Uterine smooth muscle cell (primary cell): ENCODE data around the gene DUS2. TPM values are rescaled to one million over a fixed set of nuclear protein-coding genes. Genes with fewer than 3 reads are reported as not detected.

Experiments
- total RNA-seq: library from RNA; depleted of rRNA; stranded (reverse); fragments of >200 nt; gene quantifications from 2 replicates; pipeline ENCODE4 v1.2.3, GENCODE V29; 2014

The DUS2 gene
- total RNA-seq = 17.7 and 29.8 TPM in 2 replicates

GRCh38 chr16:68022728-68023537, at the start of gene DUS2, which contains the start of gene DDX28:
DUS2 (plus strand) TSS chr16:68023284; CDS start chr16:68038024, 14,740 bp downstream.
DDX28 (minus strand) TSS chr16:68023232; CDS start chr16:68023202, 30 bp downstream.

GRCh38 chr16:67979955-67980678, 43.0 kb upstream of the DUS2 start, which contains the start of gene DPEP3:
DPEP3 (minus strand) TSS chr16:67980499; CDS start chr16:67980380, 119 bp downstream.

GRCh38 chr16:67998779-67999688, 24.1 kb upstream of the DUS2 start, which contains the start of gene DPEP2:
DPEP2 (minus strand) TSS chr16:67999484; CDS start chr16:67993212, 6,272 bp downstream.

GRCh38 chr16:68015681-68016080, 7.4 kb upstream of the DUS2 start, which contains the start of gene DPEP2NB:
DPEP2NB (minus strand) TSS chr16:68015911; CDS start chr16:68015770, 141 bp downstream.

GRCh38 chr16:68085259-68086071, 62.4 kb downstream of the DUS2 start, which contains the start of gene NFATC3:
NFATC3 (plus strand) TSS chr16:68085370; CDS start chr16:68085682, 312 bp downstream.

Other genes starting within 250 kb of the DUS2 start
- gene RANBP10, start 216.7 kb upstream of the DUS2 start, total RNA-seq = 3.8 and 3.9 TPM in 2 replicates
- 0.50 and 0.89 TPM in 2 replicates for gene TSNAXIP1, start 216.4 kb upstream of the DUS2 start, total RNA-seq
- gene THAP11, start 181.0 kb upstream of the DUS2 start, total RNA-seq = 36.4 and 43.2 TPM in 2 replicates
- 95.5 and 98.3 TPM in 2 replicates for gene NUTF2, start 176.4 kb upstream of the DUS2 start, total RNA-seq
- 24.4 and 49.5 TPM in 2 replicates for gene CENPT, start 175.6 kb upstream of the DUS2 start, total RNA-seq
- gene EDC4, start 150.2 kb upstream of the DUS2 start, total RNA-seq = 46.4 and 57.3 TPM in 2 replicates
- gene NRN1L, start 138.4 kb upstream of the DUS2 start, total RNA-seq = not detected in 2 replicates
- 16.2 and 20.1 TPM in 2 replicates for gene PSKH1, start 130.0 kb upstream of the DUS2 start, total RNA-seq
- gene CTRL, start 91.4 kb upstream of the DUS2 start, total RNA-seq = 0.33 TPM in 1 of 2 replicates, not detected in the other
- 44.0 and 53.4 TPM in 2 replicates for gene PSMB10, start 86.4 kb upstream of the DUS2 start, total RNA-seq
- gene LCAT, start 79.2 kb upstream of the DUS2 start, total RNA-seq = 4.1 and 7.5 TPM in 2 replicates
- 96.9 and 118 TPM in 2 replicates for gene SLC12A4, start 54.6 kb upstream of the DUS2 start, total RNA-seq
- not detected in 2 replicates for gene DPEP3, start 42.8 kb upstream of the DUS2 start, total RNA-seq
- not detected in 2 replicates for gene DPEP2, start 23.8 kb upstream of the DUS2 start, total RNA-seq
- gene DPEP2NB, start 7.4 kb upstream of the DUS2 start, total RNA-seq = not detected in 2 replicates
- gene DDX28, start 52 bp upstream of the DUS2 start, total RNA-seq = 14.1 and 20.3 TPM in 2 replicates
- 7.3 and 8.4 TPM in 2 replicates for gene NFATC3, start 62.1 kb downstream of the DUS2 start, total RNA-seq
- 0.12 and 0.22 TPM in 2 replicates for gene ESRP2, start 212.8 kb downstream of the DUS2 start, total RNA-seq
- 32.1 and 38.0 TPM in 2 replicates for gene PLA2G15, start 222.1 kb downstream of the DUS2 start, total RNA-seq
- 12.6 and 17.3 TPM in 2 replicates for gene SLC7A6, start 241.2 kb downstream of the DUS2 start, total RNA-seq